Measurements from ENCODE around the gene NEB. TPM values are rescaled to one million over a fixed set of nuclear protein-coding genes. Genes with fewer than 3 reads are reported as not detected.

NEB gene
- polyA plus RNA-seq, 1 donor from 2014 or later = 0.38 TPM

DNA sequence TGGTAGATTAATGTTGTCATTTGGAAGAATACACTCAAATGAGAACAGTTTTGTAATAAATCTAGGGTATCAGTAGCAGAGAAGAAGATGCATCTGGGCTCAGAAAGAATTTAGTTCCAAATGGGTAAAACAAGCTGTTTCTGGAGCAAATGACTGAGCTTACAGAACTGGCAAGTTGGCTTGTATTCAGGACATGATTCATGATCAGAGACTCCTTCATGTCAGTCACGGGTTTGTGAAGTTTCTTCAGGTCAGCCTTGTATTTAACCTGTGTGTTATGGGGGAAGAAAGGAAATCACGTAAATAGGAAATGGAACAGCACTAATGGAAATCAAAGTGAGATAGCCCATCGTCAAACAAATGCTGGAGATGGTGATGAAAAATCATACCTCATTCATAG, 215.5 kb downstream of the NEB start:
- H3K79me2 ChIP-seq (replicated peaks; ENCODE audit: insufficient read depth, low read length) = no peaks in the 10 kb centered on the region
- H3K4me3 ChIP-seq (ENCODE audit: low read length) = no peak overlapping the region
- TF ChIP-seq MXI1 (conservative IDR thresholded peaks at IDR 0.05; ENCODE audit: poor library complexity, severe bottlenecking) (no peak), EZH2 (IDR thresholded peaks at IDR 0.05; ENCODE audit: borderline replicate concordance, insufficient read depth, low read length, poor library complexity, severe bottlenecking) (no peak), SMC3 (conservative IDR thresholded peaks at IDR 0.05; ENCODE audit: poor library complexity) (no peak), EP300 (conservative IDR thresholded peaks at IDR 0.05; ENCODE audit: poor library complexity, severe bottlenecking) (no peak), RAD21 (conservative IDR thresholded peaks at IDR 0.05) (no peak), TAF1 (IDR thresholded peaks at IDR 0.05; ENCODE audit: low read depth) (no peak), CTCF (IDR thresholded peaks at IDR 0.05; ENCODE audit: poor library complexity, severe bottlenecking) (no peak), POLR2AphosphoS5 (IDR thresholded peaks at IDR 0.05) (no peak)
- TF ChIP-seq, protein P1, sequence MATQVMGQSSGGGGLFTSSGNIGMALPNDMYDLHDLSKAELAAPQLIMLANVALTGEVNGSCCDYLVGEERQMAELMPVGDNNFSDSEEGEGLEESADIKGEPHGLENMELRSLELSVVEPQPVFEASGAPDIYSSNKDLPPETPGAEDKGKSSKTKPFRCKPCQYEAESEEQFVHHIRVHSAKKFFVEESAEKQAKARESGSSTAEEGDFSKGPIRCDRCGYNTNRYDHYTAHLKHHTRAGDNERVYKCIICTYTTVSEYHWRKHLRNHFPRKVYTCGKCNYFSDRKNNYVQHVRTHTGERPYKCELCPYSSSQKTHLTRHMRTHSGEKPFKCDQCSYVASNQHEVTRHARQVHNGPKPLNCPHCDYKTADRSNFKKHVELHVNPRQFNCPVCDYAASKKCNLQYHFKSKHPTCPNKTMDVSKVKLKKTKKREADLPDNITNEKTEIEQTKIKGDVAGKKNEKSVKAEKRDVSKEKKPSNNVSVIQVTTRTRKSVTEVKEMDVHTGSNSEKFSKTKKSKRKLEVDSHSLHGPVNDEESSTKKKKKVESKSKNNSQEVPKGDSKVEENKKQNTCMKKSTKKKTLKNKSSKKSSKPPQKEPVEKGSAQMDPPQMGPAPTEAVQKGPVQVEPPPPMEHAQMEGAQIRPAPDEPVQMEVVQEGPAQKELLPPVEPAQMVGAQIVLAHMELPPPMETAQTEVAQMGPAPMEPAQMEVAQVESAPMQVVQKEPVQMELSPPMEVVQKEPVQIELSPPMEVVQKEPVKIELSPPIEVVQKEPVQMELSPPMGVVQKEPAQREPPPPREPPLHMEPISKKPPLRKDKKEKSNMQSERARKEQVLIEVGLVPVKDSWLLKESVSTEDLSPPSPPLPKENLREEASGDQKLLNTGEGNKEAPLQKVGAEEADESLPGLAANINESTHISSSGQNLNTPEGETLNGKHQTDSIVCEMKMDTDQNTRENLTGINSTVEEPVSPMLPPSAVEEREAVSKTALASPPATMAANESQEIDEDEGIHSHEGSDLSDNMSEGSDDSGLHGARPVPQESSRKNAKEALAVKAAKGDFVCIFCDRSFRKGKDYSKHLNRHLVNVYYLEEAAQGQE (IDR thresholded peaks at IDR 0.05; ENCODE audit: borderline replicate concordance) = no peak
- H3K36me3 ChIP-seq (ENCODE audit: insufficient read depth, low read length) = no peaks in the 10 kb centered on the region
- no peaks in the 10 kb centered on the region for H4K20me1 ChIP-seq (ENCODE audit: insufficient read depth)
- H3K27ac ChIP-seq (ENCODE audit: low read length) = no peak overlapping the region
- no peaks in the 10 kb centered on the region for H3F3A ChIP-seq (ENCODE audit: insufficient read depth, low read length, poor library complexity, severe bottlenecking)
- no peak overlapping the region for H3K4me2 ChIP-seq (ENCODE audit: low read length)
- no peaks in the 10 kb centered on the region for H3K27me3 ChIP-seq (ENCODE audit: insufficient read depth, low read depth, low read length)
- H3K9ac ChIP-seq (ENCODE audit: low read length) = no peak overlapping the region
- H3K9me3 ChIP-seq (ENCODE audit: low read length) = no peaks in the 10 kb centered on the region
- no peak overlapping the region for H2AFZ ChIP-seq (ENCODE audit: low read depth, low read length)
- no peaks in the 10 kb centered on the region for H3K9me2 ChIP-seq (ENCODE audit: insufficient read depth, low read length)

DNA sequence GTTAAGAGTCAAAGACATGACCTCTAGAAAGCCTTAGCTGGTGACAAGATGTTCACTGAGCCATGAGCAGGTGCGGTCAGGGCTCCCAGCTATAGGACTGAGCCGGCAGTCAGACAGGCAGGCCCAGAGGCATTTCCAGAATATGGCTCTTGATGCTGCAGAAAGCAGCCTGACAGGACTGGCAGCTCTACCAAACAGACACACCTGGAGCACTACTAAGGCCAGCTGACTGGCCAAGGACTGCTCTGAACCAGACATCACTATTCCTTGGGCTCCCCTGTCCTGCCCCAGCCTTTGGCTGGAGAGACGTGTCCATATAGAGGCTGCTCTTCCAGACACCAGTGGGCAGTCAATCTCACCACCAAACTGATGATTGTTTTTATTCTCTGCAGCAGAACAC, 225.8 kb downstream of the NEB start:
- Histone ChIP-seq H3K36me3 (ENCODE audit: insufficient read depth, low read length) (no peaks in the 10 kb centered on the region), H3K27ac (ENCODE audit: low read length) (no peak overlapping the region), H3K9ac (ENCODE audit: low read length) (no peak overlapping the region), H3K9me2 (ENCODE audit: insufficient read depth, low read length) (no peaks in the 10 kb centered on the region), H3K79me2 (replicated peaks; ENCODE audit: insufficient read depth, low read length) (no peaks in the 10 kb centered on the region), H3K27me3 (ENCODE audit: insufficient read depth, low read depth, low read length) (no peaks in the 10 kb centered on the region), H3F3A (ENCODE audit: insufficient read depth, low read length, poor library complexity, severe bottlenecking) (no peaks in the 10 kb centered on the region), H3K4me2 (ENCODE audit: low read length) (no peak overlapping the region), H4K20me1 (ENCODE audit: insufficient read depth) (no peaks in the 10 kb centered on the region), H3K4me3 (ENCODE audit: low read length) (no peak overlapping the region), H2AFZ (ENCODE audit: low read depth, low read length) (no peak overlapping the region), H3K9me3 (ENCODE audit: low read length) (no peaks in the 10 kb centered on the region)
- TF ChIP-seq POLR2AphosphoS5 (IDR thresholded peaks at IDR 0.05) = no peak
- no peak for TF ChIP-seq EP300 (conservative IDR thresholded peaks at IDR 0.05; ENCODE audit: poor library complexity, severe bottlenecking)
- no peak for TF ChIP-seq RAD21 (conservative IDR thresholded peaks at IDR 0.05)
- no peak for TF ChIP-seq MXI1 (conservative IDR thresholded peaks at IDR 0.05; ENCODE audit: poor library complexity, severe bottlenecking)
- TF ChIP-seq, protein P1 (IDR thresholded peaks at IDR 0.05; ENCODE audit: borderline replicate concordance) = no peak
- TF ChIP-seq CTCF (IDR thresholded peaks at IDR 0.05; ENCODE audit: poor library complexity, severe bottlenecking) = no peak
- no peak for TF ChIP-seq TAF1 (IDR thresholded peaks at IDR 0.05; ENCODE audit: low read depth)
- no peak for TF ChIP-seq SMC3 (conservative IDR thresholded peaks at IDR 0.05; ENCODE audit: poor library complexity)
- TF ChIP-seq EZH2 (IDR thresholded peaks at IDR 0.05; ENCODE audit: borderline replicate concordance, insufficient read depth, low read length, poor library complexity, severe bottlenecking) = no peak
